DND-41 (cell line): Measurements from ENCODE around the gene GOLGA6L7.
"Not testable (repeated sequence)": the region's sequence is repeated elsewhere in the genome, so short reads cannot be mapped to it uniquely, and the experiment has no call there.

ENCODE experiments used
- CTCF ChIP-seq: IDR thresholded peaks from 2 replicates; pipeline ENCODE4 v1.5.1; 2012; ENCODE audit warnings: borderline replicate concordance, low read length, moderate library complexity, mild to moderate bottlenecking; ENCODE audit not compliant: poor library complexity, severe bottlenecking; ENCODE audit errors: extremely low read depth
- EZH2 ChIP-seq: IDR thresholded peaks from 3 replicates; pipeline ENCODE4 v1.6.1; 2012; ENCODE audit warnings: borderline replicate concordance, low read depth, mild to moderate bottlenecking, moderate library complexity, low read length, inconsistent platforms; ENCODE audit not compliant: severe bottlenecking

GRCh38 chr15:28808136-28808535 lies 40.3 kb downstream of the GOLGA6L7 start:
- not testable (repeated sequence) for TF ChIP-seq CTCF, EZH2
